Astrocyte of the cerebellum (primary cell): Measurements from ENCODE around the gene RBP3.

Source experiments
- DNase-seq: peaks from one replicate; pipeline ENCODE4 v3.0.0-alpha.2; 2011; ENCODE audit warnings: low read depth
- H3K4me3 ChIP-seq: 2 replicates; pipeline ENCODE4 v1.5.1; 2011; ENCODE audit warnings: mild to moderate bottlenecking, low read depth, low read length, moderate library complexity
- in situ Hi-C: cut with HindIII; loops from 2 replicates; pipeline ENCODE4 v1.10.0; 2017; ENCODE audit warnings: low sequenced_read_pairs
- TF ChIP-seq, protein P1 (sequence below): IDR thresholded peaks from 2 replicates; pipeline ENCODE4 v1.5.1; 2012; ENCODE audit warnings: low read length, low read depth, moderate library complexity, mild to moderate bottlenecking; ENCODE audit errors: missing control alignments

The RBP3 gene

GRCh38 chr10:47326927-47327330 is 21.2 kb upstream of the RBP3 start:
- no peak overlapping the region for H3K4me3 ChIP-seq
- no peak for DNase-seq
- TF ChIP-seq, protein P1, sequence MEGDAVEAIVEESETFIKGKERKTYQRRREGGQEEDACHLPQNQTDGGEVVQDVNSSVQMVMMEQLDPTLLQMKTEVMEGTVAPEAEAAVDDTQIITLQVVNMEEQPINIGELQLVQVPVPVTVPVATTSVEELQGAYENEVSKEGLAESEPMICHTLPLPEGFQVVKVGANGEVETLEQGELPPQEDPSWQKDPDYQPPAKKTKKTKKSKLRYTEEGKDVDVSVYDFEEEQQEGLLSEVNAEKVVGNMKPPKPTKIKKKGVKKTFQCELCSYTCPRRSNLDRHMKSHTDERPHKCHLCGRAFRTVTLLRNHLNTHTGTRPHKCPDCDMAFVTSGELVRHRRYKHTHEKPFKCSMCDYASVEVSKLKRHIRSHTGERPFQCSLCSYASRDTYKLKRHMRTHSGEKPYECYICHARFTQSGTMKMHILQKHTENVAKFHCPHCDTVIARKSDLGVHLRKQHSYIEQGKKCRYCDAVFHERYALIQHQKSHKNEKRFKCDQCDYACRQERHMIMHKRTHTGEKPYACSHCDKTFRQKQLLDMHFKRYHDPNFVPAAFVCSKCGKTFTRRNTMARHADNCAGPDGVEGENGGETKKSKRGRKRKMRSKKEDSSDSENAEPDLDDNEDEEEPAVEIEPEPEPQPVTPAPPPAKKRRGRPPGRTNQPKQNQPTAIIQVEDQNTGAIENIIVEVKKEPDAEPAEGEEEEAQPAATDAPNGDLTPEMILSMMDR = no peak
- in situ Hi-C loops = no loop called here

- DNase-seq = no peak
- H3K4me3 ChIP-seq = no peak overlapping the region
- in situ Hi-C loops = no loop called here
- TF ChIP-seq, protein P1 = no peak
These were observed 18.3 kb upstream of the RBP3 start for GRCh38 chr10:47329855-47330254.

GRCh38 chr10:47330366-47330765 is 17.8 kb upstream of the RBP3 start:
- in situ Hi-C loops = no loop called here
- H3K4me3 ChIP-seq = no peak overlapping the region
- DNase-seq = no peak
- TF ChIP-seq, protein P1 = no peak

DNA sequence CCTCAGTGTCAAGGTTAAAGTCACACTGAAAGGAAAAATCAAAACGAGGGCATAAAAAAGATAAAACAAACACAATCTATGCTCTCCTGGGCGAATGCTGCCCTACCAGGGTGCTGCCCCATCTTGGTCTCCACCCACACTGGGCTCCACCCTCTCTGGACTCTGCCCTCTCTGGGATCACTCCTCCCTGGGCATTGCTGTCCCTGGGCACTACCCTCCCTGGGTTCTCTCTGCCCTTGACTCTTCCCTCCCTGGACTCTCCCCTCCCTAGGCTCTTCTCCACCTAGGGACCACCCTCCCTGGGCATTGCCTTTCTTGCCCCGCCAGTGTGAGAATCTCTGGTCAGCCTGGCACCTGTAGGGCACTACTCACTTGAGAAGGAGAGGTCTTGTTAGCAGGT is 17.4 kb upstream of the RBP3 start:
- in situ Hi-C loops = no loop called here

GRCh38 chr10:47331491-47331890 is 16.7 kb upstream of the RBP3 start:
- TF ChIP-seq, protein P1 = no peak
- no peak overlapping the region for H3K4me3 ChIP-seq
- no peak for DNase-seq
- in situ Hi-C loops = no loop called here

More for the DNA sequence above, 17.4 kb upstream of the RBP3 start:
- DNase-seq = no peak
- H3K4me3 ChIP-seq = no peak overlapping the region
- TF ChIP-seq, protein P1 = no peak

DNA sequence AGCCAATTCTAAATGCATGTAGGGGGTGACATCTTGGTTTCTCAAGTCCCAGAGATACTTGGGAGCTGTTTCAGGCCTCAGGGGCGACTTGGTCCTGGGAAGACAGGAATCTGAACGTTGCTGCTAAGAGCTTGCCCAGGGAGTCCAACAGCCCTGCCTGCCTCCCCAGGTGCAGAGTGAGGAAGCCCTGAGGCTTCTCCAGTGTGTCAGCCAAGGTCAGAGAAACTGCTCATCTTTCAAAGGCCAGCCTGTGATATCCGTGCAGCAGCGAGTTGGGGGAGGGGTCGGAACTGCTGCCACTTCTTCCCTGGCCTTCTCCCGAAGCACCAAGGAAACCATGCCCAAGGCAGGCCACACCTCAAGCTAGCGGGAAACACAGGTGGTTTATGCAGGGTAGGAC is 16.2 kb upstream of the RBP3 start:
- TF ChIP-seq, protein P1 = no peak
- in situ Hi-C loops = no loop called here
- no peak for DNase-seq
- H3K4me3 ChIP-seq = no peak overlapping the region

DNA sequence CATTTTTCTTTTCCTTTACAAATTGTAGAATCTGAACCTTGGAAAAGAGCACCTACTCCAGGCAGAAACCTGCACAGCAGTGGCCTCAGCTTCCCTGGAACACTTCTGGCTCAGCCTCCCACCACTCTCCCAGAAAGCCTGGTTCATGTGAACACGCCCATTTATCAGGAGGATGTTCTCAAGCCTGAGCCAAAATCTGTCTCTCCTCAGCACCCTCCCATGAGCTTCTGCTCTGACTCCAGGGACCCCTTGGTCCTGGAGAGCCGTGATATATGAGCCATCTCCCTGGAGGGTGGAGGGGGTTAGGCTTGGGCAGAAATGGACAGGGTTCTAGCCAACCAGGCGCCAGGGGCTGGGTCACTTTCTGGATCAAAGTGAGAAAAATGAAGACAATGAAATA is 15.8 kb upstream of the RBP3 start:
- TF ChIP-seq, protein P1 = no peak
- no peak for DNase-seq
- in situ Hi-C loops = no loop called here
- no peak overlapping the region for H3K4me3 ChIP-seq
